HG02981 (cell line): ENCODE results near the gene DNASE1L2.

ENCODE experiments used
- ATAC-seq: cut with Tn5 transposase; IDR thresholded peaks from one replicate; pipeline ENCODE4 v1.9.1; 2021; ENCODE audit warnings: mild to moderate bottlenecking, moderate library complexity; ENCODE audit not compliant: unreplicated experiment

DNASE1L2 gene, protein sequence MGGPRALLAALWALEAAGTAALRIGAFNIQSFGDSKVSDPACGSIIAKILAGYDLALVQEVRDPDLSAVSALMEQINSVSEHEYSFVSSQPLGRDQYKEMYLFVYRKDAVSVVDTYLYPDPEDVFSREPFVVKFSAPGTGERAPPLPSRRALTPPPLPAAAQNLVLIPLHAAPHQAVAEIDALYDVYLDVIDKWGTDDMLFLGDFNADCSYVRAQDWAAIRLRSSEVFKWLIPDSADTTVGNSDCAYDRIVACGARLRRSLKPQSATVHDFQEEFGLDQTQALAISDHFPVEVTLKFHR

DNA sequence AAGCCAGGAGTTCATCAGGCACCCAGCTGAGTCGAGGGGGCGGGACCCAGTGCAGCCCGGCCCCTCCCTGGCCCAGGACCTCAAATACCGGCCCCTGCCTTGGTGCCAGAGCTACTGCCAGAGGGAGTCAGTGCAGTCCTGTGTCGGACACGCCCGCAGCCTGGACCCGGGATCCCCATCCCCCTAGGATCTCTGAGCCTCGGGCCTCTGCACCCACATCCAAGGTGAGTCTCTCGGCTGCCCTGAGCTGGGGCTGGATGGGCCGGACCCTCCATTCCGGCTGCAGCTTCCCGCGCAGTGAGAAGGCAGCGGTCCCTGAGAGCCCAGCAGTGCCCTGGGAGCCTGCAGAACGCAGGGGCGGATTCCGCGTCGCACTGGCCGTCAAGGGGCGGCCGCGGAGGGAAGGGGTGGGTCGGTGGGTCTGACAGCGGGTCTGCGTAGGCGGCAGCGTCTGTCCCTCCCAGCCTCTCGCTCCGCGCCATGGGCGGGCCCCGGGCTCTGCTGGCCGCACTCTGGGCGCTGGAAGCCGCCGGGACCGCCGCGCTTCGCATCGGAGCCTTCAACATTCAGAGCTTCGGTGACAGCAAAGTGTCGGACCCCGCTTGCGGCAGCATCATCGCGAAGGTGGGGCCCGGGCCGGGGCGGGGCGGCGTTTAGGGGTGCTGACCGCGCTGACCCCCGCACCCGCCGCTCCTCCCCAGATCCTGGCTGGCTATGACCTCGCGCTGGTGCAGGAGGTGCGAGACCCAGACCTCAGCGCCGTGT lies at the start of gene DNASE1L2:
DNASE1L2 (plus strand) TSS at position 108 of the 765 bp plus-strand sequence; CDS start at position 481, 373 bp downstream.
- ATAC-seq = no peak

DNA sequence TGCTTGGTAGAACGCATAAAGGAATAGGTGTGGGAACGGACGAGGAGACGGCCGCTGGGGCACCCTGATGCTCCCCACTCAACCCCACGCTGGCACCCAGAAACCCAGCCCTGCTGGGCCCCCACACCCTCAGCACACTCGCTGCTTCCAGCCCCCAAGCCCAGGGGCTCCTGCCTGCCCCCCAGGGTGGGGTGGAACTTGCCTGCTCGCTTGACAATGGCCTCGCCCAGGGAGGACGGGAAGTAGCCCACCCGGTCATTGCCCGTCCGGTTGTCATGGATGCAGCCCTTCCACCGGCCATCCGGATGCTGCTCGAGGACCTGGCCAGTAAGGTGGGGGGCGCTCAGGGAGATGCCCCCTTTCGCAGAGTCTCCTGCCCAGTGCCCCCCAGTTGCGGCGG lies 49.7 kb upstream of the DNASE1L2 start:
- no peak for ATAC-seq

DNA sequence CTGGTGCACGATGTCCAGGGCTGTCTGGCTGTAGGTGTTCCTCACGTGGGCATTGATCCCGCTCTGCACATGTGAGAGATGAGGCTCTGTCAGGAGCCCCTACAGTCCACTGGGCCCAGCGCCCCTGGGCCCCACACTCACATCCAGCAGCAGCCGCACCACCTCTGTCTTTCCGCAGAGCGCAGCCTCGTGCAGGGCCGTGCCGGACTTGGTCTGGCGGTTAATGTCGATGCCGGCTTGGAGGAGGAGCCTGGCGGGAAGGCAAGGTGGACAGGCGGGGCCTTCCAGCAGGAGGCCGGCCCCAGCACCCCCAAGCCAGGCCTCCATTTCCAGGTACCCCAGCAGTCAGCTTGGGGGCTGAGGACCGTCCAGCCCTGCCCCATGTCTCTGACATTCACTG lies 49.0 kb upstream of the DNASE1L2 start:
- no peak for ATAC-seq

DNA sequence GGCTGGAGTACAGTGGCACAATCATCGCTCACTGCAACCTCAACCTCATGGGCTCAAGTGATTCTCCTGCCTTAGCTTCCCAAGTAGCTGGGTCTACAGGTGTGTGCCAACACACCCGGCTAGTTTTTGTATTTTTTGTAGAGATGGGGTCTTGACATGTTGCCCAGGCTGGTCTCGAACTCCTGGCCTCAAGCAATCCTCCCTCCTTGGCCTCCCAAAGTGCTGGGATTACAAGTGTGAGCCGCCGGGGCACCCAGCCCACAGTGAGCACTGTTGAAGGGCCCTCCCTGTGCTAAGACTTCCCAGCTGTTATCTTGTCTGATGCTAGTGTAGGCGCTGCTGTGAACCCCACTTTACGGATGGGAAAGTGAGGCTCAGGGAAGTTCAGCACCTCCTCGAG lies 47.8 kb upstream of the DNASE1L2 start:
- no peak for ATAC-seq

DNA sequence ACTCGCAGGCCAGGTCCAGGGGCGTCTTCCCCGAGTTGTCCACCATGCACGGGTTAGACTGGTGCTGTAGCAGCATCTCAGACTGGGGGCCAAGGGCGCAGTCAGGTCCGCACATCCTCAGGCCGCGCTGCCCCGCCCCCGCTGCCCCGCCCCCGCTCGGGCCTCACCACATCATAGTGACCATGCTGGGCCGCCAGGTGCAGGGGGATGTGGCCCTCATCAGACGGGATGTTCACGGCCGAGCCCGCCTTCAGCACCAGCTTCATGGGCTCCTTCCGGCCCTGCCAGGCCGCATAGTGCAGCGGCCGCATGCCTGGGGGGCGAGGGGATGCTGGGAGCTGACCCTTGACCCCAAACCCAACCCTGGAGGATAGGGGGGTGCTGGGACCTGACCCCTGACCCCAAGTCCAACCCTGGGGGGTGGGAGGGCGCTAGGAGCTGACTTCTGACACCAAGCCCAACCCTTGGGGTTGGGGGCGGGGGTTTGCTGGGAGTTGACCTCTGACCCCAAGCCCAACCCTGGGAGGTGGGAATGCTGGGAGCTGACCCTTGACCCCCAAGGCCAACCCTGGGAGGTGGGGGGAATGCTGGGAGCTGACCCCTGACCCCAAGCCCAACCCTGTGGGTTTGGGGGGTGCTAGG lies 46.9 kb upstream of the DNASE1L2 start:
- no peak for ATAC-seq

DNA sequence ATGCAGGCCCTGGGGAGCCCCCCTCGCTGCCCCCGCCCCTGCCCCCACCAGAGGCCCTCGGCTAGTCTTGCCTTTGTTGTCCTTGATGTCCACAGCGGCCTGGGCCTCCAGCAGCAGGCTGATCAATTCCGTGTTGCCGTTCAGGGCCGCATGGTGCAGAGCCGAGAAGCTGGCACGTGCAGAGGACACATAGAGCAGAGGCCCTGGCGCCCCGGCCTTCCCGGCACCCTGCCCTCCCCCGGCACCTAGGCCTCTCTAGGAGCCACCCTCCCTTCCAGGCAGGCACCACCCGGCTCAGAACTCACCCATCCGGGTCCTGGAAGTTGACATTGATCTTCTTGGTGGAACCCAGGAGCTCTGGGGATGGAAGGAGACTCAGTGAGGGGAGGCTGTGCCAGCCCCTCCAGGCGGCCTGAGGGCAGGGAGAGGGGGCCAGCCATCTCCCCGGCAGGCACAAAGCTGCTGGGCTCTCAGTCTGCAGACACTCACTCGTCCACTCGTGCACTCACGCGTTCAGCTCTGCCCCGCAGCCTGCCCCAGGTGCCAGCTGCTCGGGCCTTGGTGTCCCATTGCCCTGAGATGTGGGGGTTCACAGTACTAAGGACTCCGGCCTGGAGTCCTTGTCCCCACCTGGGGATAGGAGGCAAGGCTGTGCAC lies 46.1 kb upstream of the DNASE1L2 start:
- no peak for ATAC-seq

DNA sequence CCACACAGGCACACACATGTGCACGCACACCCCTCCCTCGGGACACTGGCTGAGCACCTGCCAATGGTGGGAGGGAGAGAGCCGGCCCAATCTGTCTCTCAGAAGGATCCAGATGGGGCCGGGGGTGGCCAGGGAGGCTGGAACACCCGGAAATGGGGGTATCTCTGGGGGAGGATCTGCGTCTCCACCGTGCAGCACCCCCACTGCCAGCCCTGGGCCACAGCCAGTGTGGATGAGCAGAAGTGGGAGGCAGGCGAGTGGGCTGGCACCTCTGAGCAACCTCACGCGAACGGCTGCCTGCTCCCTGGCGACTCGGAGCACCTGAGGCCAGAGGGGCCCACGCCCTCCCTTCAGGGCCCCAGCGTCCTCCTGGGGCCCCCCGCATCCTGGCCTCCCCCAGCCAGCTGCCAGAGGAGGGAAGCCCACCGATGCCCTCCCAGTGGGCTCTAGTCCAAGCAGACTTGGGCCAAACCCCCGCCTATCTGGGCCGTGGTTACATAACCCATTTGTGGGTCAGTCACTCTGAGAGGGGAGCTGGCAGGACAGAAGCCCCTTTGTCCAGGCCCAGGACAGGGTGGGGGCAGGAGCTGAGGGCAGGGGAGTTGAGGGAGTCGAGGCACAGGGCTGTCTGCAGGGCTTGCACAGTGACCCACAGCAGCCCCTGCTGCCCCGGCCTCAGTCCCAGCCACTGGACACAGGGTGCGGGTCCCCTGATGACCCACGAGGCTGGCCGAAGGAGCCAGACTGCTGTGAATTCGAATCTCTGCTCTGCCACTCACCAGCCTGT lies 45.4 kb upstream of the DNASE1L2 start:
- ATAC-seq = no peak

DNA sequence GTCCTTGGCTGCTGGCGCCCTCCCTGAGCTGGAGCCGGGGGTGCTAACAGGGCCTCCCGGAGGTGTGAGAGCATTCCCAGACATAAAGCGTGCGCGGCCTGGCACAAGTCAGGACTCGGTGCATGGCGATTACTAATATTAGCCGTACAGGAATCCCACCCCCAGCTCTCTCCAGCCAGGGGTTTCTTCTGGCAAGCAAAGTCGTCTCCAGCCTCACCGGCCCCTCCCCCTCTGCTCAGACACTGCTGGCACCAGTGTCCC lies 44.9 kb upstream of the DNASE1L2 start:
- no peak for ATAC-seq

DNA sequence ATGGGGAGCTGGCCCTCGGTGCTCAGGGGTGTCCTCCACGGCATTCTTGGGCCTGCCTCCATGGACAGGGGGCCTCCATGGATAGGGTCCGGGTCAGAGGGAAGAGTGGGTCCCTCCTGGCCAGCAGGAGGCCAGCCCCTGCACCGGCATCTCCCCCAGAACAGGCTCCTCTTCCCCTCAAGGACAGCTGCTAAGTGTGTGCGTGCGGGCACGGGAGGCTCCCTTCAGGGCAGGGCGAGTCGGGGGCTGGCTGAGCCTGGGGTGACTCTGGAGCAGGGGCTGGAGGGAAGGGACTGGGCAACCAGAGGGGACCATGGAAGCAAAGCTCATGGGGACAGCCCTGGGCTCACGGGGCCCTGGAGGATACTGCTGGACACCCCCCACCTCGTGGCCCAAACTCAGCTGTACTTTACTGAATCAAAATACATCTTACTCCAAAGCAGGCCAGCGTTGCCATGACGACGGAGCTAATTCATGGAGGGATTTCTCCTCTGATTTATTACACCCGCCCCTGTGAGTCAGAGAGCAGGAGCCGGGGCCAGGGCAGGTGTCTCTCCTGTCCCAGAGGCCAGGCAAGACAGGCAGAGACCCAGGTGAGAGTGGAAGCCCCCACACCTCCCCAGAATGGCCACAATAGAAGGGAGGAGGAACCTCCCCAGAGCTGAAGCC lies 41.9 kb upstream of the DNASE1L2 start:
- no peak for ATAC-seq

DNA sequence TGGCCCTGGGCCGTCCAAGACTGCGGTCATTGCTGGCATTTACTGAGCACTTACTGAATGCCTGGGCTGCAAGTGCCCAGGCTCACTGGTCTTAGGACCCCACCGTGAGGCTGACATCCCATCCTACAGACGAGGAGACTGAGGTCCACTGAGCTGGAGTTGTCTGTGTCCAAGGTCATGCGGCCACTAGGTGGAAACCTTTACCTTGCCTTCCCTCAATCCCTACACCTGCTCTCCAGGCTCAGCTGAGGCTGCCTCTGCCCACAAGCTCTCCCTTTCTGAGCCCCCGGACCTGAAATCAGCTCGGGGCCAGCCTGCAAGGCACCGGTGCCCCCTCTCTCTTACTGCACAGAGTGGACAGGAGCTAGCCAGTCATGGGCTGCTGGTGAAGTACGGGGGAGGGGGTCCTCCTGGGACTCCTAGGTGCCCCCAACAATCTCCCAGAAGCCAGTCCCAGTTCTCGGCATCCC lies 41.4 kb upstream of the DNASE1L2 start:
- no peak for ATAC-seq

DNA sequence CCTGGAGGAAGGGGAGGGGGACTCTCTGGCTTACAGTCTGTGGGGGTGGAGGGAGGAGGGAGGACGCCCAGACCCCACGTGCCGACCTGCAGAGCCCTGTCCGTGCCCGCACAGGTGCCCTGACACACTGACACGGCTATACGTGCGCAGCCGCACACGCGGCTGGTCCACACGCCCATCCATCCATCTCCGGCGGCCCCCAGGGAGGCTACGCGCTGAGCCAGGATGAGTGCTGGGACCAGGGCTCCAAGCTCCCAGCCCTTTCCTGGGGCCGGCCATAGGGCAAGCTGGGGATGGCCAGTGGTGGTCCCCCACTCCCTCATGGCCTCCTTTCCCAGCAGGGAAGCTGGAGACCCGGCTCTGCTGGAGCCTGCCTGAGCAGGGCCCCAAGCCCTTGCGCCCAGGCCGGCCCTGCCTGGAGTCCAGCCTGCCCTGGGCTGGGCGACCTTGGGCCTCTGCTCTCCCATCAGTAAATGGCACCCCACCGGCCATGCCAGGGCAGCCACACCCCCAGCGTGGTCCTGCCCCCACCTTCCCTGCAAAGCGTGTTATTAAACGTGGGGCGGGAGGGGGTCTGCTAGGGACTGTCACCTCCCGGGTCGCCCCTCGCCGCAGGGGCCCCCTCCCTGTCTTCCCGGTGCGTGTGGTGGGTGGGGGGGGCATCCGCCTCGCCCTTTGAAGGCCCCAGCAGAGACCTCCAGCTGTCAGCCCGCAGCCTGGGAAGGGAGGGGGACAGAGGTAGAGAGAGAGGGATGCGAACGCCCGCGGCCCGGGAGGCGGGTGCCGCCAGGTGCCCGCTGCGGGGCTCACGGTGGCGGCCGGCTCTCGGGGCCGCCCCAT lies 40.7 kb upstream of the DNASE1L2 start:
- no peak for ATAC-seq

DNA sequence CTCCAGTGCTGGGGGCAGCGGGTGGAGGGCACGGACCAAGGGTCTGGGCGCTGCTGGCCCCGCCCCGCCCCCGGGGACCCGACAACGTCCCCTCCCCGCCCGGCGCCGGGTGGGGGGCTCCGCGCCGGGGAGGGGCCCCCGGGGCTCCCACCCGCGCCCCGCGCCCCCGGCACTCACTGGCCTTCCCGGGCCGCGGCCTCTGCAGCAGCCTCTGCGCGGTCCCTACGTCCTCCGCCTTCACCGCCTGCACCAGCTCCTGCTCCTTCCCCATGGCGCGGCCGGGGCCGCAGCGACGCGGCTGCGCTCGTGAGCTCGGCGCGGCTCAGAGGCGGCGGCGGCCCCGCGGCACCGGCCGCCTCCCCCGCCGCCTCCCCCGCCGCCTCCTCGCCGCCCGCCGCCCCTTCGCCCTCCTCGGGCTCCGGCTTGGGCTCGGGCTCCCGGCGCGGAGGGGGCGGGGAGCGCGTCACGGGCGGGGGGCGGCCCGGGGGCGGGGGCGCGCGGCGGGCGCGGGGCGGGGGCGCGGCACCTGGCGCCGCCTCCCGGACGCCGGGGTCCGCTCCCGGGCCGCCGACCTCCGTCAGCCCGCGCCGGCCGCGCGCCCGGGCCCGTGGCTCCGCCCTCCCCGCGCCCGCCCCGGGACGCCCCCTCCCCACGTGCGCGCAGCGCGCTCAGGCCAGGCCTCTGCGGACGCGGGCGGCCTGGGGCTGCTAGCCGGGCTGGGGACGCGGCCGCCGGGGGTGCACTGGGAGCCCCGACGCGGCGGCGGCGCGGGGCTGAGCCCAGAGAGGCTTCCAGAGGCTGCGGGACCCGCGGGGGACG lies 39.9 kb upstream of the DNASE1L2 start, which contains the start of gene CASKIN1:
CASKIN1 (minus strand) TSS at position 444 of the 819 bp plus-strand sequence; CDS start at position 271, 173 bp downstream.
- ATAC-seq = no peak

DNA sequence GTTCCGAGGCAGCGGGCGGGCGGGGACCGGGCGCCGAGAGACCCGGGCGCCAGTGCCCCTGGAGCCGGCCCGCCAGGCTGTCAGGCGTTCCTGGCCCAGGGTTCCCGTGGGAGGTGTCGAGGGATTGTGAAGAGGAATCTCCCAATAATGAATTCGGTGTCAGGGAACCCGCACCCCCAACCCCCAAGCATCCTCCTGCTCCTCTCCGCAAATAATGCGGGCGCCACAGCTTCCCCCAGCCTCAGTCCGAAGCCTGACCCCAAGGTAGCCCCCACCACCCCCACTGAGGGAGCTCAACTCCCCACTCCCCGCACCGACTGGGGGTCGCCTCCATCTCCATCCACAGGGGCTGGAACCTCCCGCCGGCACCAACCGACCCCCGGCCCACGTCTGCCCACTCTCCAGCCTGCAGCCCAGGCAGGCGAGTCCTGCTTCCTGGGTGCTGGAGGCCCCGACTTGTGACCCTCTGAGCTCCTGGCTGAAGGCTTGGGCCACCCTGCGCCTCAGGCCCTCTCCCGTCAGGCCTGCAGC lies 39.2 kb upstream of the DNASE1L2 start:
- ATAC-seq = no peak

DNA sequence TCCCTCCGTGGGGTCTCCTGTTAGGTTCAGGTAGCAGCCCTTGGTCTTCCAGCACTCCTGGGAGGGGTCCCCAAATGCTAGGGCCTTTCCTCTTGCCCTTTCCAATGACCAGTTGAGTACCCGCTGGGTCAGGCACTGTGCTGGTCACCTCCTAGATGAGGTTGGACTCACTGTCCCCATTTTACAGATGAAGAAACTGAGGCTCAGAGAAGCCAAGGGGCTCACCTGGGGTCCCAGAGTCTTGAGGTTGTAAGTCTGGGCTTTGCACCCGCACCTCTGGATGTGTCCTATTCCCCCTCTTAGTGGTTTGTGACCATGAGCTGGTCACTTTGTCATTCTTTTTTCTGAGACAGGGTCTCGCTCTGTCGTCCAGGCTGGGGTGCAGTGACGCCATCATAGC lies 38.5 kb upstream of the DNASE1L2 start:
- no peak for ATAC-seq

DNA sequence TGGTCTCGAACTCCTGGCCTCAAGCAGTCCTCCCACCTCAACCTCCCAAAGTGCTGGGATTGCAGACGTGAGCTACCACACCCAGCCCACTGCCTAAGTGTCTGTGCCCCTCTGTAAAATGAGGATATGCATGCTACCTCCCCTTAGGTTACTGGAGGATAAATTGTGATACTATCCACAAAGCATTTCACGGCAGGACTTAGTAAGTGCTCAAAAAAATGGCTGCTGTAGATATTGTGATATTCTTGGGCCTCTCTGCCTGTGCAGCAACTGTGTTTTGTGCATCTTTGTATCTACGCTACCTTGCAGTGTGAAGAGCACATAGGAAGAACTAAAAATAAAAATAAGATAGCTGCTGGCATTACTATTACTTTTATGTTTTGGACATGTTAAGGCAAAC lies 38.0 kb upstream of the DNASE1L2 start:
- no peak for ATAC-seq

DNA sequence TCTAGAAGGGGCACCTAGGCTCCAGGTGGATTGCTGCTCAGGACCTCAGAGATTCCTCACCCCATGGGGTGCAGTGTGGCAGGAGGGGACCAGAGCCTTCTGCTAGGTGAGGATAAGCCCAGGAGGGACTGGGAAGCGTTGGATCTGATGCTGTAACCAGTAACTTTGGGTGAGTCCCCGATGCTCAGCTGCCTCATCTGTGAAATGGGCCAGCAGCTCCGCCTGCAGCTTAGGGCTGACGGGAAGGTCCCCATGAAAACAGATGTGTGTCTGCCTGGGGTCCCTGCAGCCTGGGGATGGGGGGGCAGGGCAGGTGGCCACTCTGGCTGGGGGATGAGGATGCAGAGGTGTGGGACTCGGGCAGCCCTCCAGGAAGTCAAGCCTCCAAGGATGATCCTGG lies 37.1 kb upstream of the DNASE1L2 start:
- no peak for ATAC-seq

DNA sequence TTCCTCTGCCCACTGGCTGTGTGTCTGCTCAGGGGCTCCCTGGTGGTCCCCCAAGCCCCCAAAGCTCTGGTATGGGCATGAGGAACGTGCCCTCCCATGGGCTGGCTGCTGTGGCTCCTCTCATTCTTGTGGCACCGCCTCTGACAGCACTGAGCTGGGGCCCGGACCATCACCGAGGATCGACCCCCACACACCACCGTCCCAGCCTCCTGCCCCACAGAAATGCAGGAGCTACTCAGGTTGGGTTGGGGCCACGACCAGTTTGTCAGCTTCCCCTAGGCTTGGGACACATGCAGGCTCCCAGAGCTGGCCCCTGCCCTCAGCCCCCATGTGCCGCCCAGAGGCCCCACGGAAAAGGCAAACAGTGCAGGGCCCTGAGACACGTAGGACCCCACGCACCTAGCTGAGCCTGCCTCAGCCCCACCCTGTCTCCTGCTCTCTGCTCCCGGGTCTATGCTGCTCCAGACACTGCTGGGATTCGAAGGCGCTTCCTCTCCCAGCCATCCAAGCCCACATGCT lies 36.6 kb upstream of the DNASE1L2 start:
- ATAC-seq = no peak

DNA sequence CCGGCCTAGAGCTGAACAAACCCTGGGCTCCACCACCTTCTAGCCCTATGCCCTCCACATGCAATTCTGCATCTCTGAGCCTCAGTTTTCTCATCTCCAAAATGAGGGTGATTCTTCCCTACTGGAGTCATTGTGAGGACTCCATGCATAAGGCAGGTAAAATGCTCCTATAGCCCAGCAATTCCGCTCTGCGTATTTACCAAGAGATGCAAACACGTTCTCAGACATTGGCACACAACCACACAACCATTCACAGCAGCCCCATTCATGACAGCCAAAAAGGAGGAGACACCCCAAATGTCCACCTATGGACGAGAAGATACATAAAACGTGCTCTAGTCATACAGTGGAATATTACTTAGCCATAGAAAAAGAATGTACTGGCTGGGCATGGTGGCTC lies 35.9 kb upstream of the DNASE1L2 start:
- ATAC-seq = no peak
